Sigmoid colon (tissue), 4 donors: ENCODE measurements around the gene SPRR2D.

Experiments used
- EP300 ChIP-seq, 4 donors: sonication (generic); formaldehyde crosslinking; IDR thresholded peaks; one replicate each; pipeline ENCODE4 v1.6.1; 2017; ENCODE audit warnings: antibody characterized with exemption in 4 of 4
- POLR2A ChIP-seq, 2 donors: fragments of 450-650 bp; IDR thresholded peaks; one replicate each; pipeline ENCODE4 v1.6.1; 2016; ENCODE audit warnings: antibody characterized with exemption in 2 of 2, mild to moderate bottlenecking in 2 of 2, moderate library complexity in 2 of 2
- TF ChIP-seq, protein P1 (sequence below), 4 experiments: fragments of 450-650 bp in 3 of 4; fragments of 200-600 bp in 1 of 4; IDR thresholded peaks; one replicate each; pipeline ENCODE4 v1.5.1; 2016 to 2019; ENCODE audit warnings: antibody characterized with exemption in 4 of 4, mild to moderate bottlenecking in 3 of 4, moderate library complexity in 2 of 4

- TF ChIP-seq, protein P1, sequence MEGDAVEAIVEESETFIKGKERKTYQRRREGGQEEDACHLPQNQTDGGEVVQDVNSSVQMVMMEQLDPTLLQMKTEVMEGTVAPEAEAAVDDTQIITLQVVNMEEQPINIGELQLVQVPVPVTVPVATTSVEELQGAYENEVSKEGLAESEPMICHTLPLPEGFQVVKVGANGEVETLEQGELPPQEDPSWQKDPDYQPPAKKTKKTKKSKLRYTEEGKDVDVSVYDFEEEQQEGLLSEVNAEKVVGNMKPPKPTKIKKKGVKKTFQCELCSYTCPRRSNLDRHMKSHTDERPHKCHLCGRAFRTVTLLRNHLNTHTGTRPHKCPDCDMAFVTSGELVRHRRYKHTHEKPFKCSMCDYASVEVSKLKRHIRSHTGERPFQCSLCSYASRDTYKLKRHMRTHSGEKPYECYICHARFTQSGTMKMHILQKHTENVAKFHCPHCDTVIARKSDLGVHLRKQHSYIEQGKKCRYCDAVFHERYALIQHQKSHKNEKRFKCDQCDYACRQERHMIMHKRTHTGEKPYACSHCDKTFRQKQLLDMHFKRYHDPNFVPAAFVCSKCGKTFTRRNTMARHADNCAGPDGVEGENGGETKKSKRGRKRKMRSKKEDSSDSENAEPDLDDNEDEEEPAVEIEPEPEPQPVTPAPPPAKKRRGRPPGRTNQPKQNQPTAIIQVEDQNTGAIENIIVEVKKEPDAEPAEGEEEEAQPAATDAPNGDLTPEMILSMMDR (IDR thresholded peaks at IDR 0.05): no peak
- TF ChIP-seq POLR2A (IDR thresholded peaks at IDR 0.05) (no peak), EP300 (IDR thresholded peaks at IDR 0.05) (no peak)
Measured at GRCh38 chr1:153049211-153049610, 8.3 kb upstream of the SPRR2D start.
